GM18526 (cell line): ENCODE results near the gene PHLDA1.

Source experiments
- POLR2A ChIP-seq: IDR thresholded peaks from 3 replicates; pipeline ENCODE4 v1.6.1; 2011; ENCODE audit not compliant: insufficient read length; ENCODE audit errors: extremely low read depth

The PHLDA1 gene

GRCh38 chr12:76043377-76043776 is 11.8 kb upstream of the PHLDA1 start:
- TF ChIP-seq POLR2A = no peak

GRCh38 chr12:76042147-76042546 is 10.6 kb upstream of the PHLDA1 start:
- TF ChIP-seq POLR2A = no peak

- TF ChIP-seq POLR2A = no peak
These were observed 9.8 kb upstream of the PHLDA1 start for GRCh38 chr12:76041406-76041805.

- TF ChIP-seq POLR2A = no peak
These were observed 8.9 kb upstream of the PHLDA1 start for GRCh38 chr12:76040461-76040860.

GRCh38 chr12:76038176-76038575 is 6.6 kb upstream of the PHLDA1 start:
- no peak for TF ChIP-seq POLR2A

- TF ChIP-seq POLR2A = no peak
These were observed 5.8 kb upstream of the PHLDA1 start for GRCh38 chr12:76037130-76038103.

- no peak for TF ChIP-seq POLR2A
These were observed 3.5 kb upstream of the PHLDA1 start for GRCh38 chr12:76035045-76035444.

- TF ChIP-seq POLR2A = no peak
These were observed 1.8 kb upstream of the PHLDA1 start for GRCh38 chr12:76033081-76034011.

- TF ChIP-seq POLR2A = no peak
These were observed 736 bp upstream of the PHLDA1 start for GRCh38 chr12:76032043-76032981.

GRCh38 chr12:76031081-76031413 is 529 bp downstream of the PHLDA1 start:
- no peak for TF ChIP-seq POLR2A

GRCh38 chr12:76030341-76031080 is 1.1 kb downstream of the PHLDA1 start:
- TF ChIP-seq POLR2A = no peak

- no peak for TF ChIP-seq POLR2A
These were observed 1.6 kb downstream of the PHLDA1 start for GRCh38 chr12:76029982-76030340.

- TF ChIP-seq POLR2A = no peak
These were observed 2.9 kb downstream of the PHLDA1 start for GRCh38 chr12:76028571-76029277.
